ENCODE data around the gene IL1RL1.

- TF ChIP-seq CTCF (IDR thresholded peaks at IDR 0.05; ENCODE audit: insufficient read depth, low read depth, low read length) (no peak), EZH2 (IDR thresholded peaks at IDR 0.05; ENCODE audit: insufficient read depth, low read length) (no peak)
Observed at GRCh38 chr2:102304268-102304667, 7.1 kb upstream of the IL1RL1 start.
